PC-9 (cell line): Measurements from ENCODE around the gene EVL. TPM values are rescaled to one million over a fixed set of nuclear protein-coding genes. Genes with fewer than 3 reads are reported as not detected.

Source experiments
- BruUV-seq: library from RNA; stranded (reverse); fragments of 400-500 nt; replicated peaks from 2 replicates; lab custom pipeline; 2021; lab: Mats Ljungman, UMichigan
- CTCF ChIA-PET: fragments of 300-600 bp; sonication (Branson Sonifier 250); formaldehyde crosslinking; loops from one replicate; lab custom pipeline; 2022; ENCODE audit warnings: antibody characterized with exemption; lab: Charles Lee
- POLR2A ChIA-PET: fragments of 300-600 bp; sonication (Branson Sonifier 250); formaldehyde crosslinking; loops from one replicate; lab custom pipeline; 2022; ENCODE audit warnings: antibody characterized with exemption; ENCODE audit not compliant: unreplicated experiment; lab: Charles Lee
- DNase-seq, 2 experiments: peaks; one replicate each; pipeline versions ENCODE4 v3.0.0 to v3.0.0-alpha.2; 2015 to 2022; ENCODE audit warnings: mixed read lengths in 1 of 2
- H2AFZ ChIP-seq: fragments of 200-600 bp; sonication (generic); 2 replicates; pipeline ENCODE4 v1.8.1; 2017; ENCODE audit warnings: antibody characterized with exemption
- H3F3A ChIP-seq: fragments of 200-600 bp; sonication (generic); 2 replicates; pipeline ENCODE4 v1.8.1; 2017; ENCODE audit warnings: antibody characterized with exemption, mild to moderate bottlenecking, low read depth; ENCODE audit not compliant: insufficient read depth
- H3K27ac ChIP-seq: fragments of 200-600 bp; sonication (generic); 2 replicates; pipeline ENCODE4 v1.6.1; 2016; ENCODE audit warnings: mixed run types
- H3K27me3 ChIP-seq: fragments of 200-600 bp; sonication (generic); 2 replicates; pipeline ENCODE4 v1.6.1; 2016; ENCODE audit warnings: low read depth, mixed run types; ENCODE audit not compliant: insufficient read depth
- H3K36me3 ChIP-seq: fragments of 200-600 bp; sonication (generic); 2 replicates; pipeline ENCODE4 v1.6.1; 2016; ENCODE audit warnings: low read depth, mixed run types
- H3K4me1 ChIP-seq: fragments of 200-600 bp; sonication (generic); replicated peaks from 2 replicates; pipeline ENCODE4 v1.6.1; 2016; ENCODE audit warnings: mixed run types; ENCODE audit not compliant: insufficient read depth
- H3K4me2 ChIP-seq: fragments of 200-600 bp; sonication (generic); 2 replicates; pipeline ENCODE4 v1.6.1; 2017; ENCODE audit warnings: mixed run types
- H3K4me3 ChIP-seq: fragments of 200-600 bp; sonication (generic); 2 replicates; pipeline ENCODE4 v1.6.1; 2016; ENCODE audit warnings: mixed run types
- H3K79me2 ChIP-seq: fragments of 200-600 bp; sonication (generic); 2 replicates; pipeline ENCODE4 v1.6.1; 2017; ENCODE audit warnings: low read depth, mixed run types
- H3K9me2 ChIP-seq: fragments of 200-600 bp; sonication (generic); 2 replicates; pipeline ENCODE4 v1.8.1; 2017; ENCODE audit warnings: mild to moderate bottlenecking; ENCODE audit not compliant: insufficient read depth
- H3K9me3 ChIP-seq: fragments of 200-600 bp; sonication (generic); 2 replicates; pipeline ENCODE4 v1.8.1; 2016; ENCODE audit warnings: low read depth; ENCODE audit not compliant: insufficient read depth
- H4K20me1 ChIP-seq: fragments of 200-600 bp; sonication (generic); 2 replicates; pipeline ENCODE4 v1.8.1; 2017; ENCODE audit not compliant: insufficient read depth
- CTCF ChIP-seq: fragments of 200-600 bp; sonication (generic); conservative IDR thresholded peaks from 2 replicates; pipeline ENCODE4 v1.6.1; 2017; ENCODE audit warnings: mixed run types, antibody characterized with exemption, mild to moderate bottlenecking, moderate library complexity
- EZH2 ChIP-seq: fragments of 200-600 bp; sonication (generic); IDR thresholded peaks from 2 replicates; pipeline ENCODE4 v1.8.0; 2017; ENCODE audit warnings: antibody characterized with exemption, low read depth
- intact Hi-C: fragments of 100-400 bp; cut with micrococcal nuclease; formaldehyde crosslinking; loops from one replicate; pipeline ENCODE4 v1.10.0; 2022; ENCODE audit not compliant: unreplicated experiment
- total RNA-seq: library from RNA; stranded (reverse); gene quantifications from 2 replicates; pipeline ENCODE4 v1.2.3, GENCODE V29; 2021

Gene EVL
- total RNA-seq, 1 experiment from 2014 or later: 5.9 TPM

- Histone ChIP-seq H3K4me3 (no peak overlapping the region), H3K79me2 (no peaks in the 10 kb centered on the region), H3F3A (no peaks in the 10 kb centered on the region), H3K36me3 (no peaks in the 10 kb centered on the region), H2AFZ (no peak overlapping the region), H3K9me2 (no peaks in the 10 kb centered on the region), H4K20me1 (no peaks in the 10 kb centered on the region), H3K9me3 (no peaks in the 10 kb centered on the region), H3K27me3 (no peaks in the 10 kb centered on the region), H3K4me1 (no peaks in the 10 kb centered on the region), H3K4me2 (no peak overlapping the region), H3K27ac (no peak overlapping the region)
- POLR2A ChIA-PET: no interaction called here
- TF ChIP-seq CTCF (no peak), EZH2 (no peak)
- no peak for DNase-seq
- BruUV-seq: no TSS peak
- intact Hi-C loops: no loop called here
- CTCF ChIA-PET: no interaction called here
Observed at GRCh38 chr14:100047600-100047999, 17.6 kb upstream of the EVL start.

GRCh38 chr14:100048786-100049185 lies 16.4 kb upstream of the EVL start:
- intact Hi-C loops: no loop called here
- ChIA-PET POLR2A (no interaction called here), CTCF (no interaction called here)
- H3F3A ChIP-seq: no peaks in the 10 kb centered on the region
- H3K36me3 ChIP-seq: no peaks in the 10 kb centered on the region
- no peak overlapping the region for H3K27ac ChIP-seq
- no peak for DNase-seq
- H3K9me3 ChIP-seq: no peaks in the 10 kb centered on the region
- H3K27me3 ChIP-seq: no peaks in the 10 kb centered on the region
- H3K79me2 ChIP-seq: no peaks in the 10 kb centered on the region
- BruUV-seq: no TSS peak
- H4K20me1 ChIP-seq: no peaks in the 10 kb centered on the region
- no peaks in the 10 kb centered on the region for H3K4me1 ChIP-seq
- no peak overlapping the region for H2AFZ ChIP-seq
- H3K4me2 ChIP-seq: no peak overlapping the region
- no peaks in the 10 kb centered on the region for H3K9me2 ChIP-seq
- H3K4me3 ChIP-seq: no peak overlapping the region
- TF ChIP-seq CTCF (no peak), EZH2 (no peak)

GRCh38 chr14:100049220-100049619 lies 16.0 kb upstream of the EVL start:
- H3K36me3 ChIP-seq: no peaks in the 10 kb centered on the region
- TF ChIP-seq CTCF (no peak), EZH2 (no peak)
- no peak overlapping the region for H2AFZ ChIP-seq
- no peaks in the 10 kb centered on the region for H3K4me1 ChIP-seq
- H3K9me3 ChIP-seq: no peaks in the 10 kb centered on the region
- no peaks in the 10 kb centered on the region for H3K9me2 ChIP-seq
- no peak overlapping the region for H3K4me2 ChIP-seq
- no peak overlapping the region for H3K27ac ChIP-seq
- DNase-seq: no peak
- no peaks in the 10 kb centered on the region for H3K27me3 ChIP-seq
- ChIA-PET POLR2A (no interaction called here), CTCF (no interaction called here)
- BruUV-seq: no TSS peak
- no peak overlapping the region for H3K4me3 ChIP-seq
- no peaks in the 10 kb centered on the region for H4K20me1 ChIP-seq
- intact Hi-C loops: no loop called here
- H3F3A ChIP-seq: no peaks in the 10 kb centered on the region
- no peaks in the 10 kb centered on the region for H3K79me2 ChIP-seq
